ENCODE measurements around the gene N4BP2L2. TPM values are rescaled to one million over a fixed set of nuclear protein-coding genes. Genes with fewer than 3 reads are reported as not detected.

N4BP2L2 gene
- total RNA-seq, 1 experiment from 2014 or later = 61.4 TPM

GRCh38 chr13:32430018-32430747 lies 108.4 kb downstream of the N4BP2L2 start:
- H3K9ac ChIP-seq (ENCODE audit: extremely low read depth, insufficient read length, low read length) = no peak overlapping the region
- no CpG with 5 or more reads among the region's 6 CpGs for WGBS (ENCODE audit: extremely low coverage, insufficient read length, low lambda C conversion rate)
- no peak overlapping the region for H3K23ac ChIP-seq (ENCODE audit: insufficient read length, low read depth, low read length)
- Mint-ChIP-seq H3K4me3 (no peak overlapping the region), H3K27ac (no peak overlapping the region; a peak in 1 of 7 replicates), H3K9me3 (no peaks in the 10 kb centered on the region; a peak in 1 of 5 replicates), H3K36me3 (ENCODE audit: insufficient read depth in 1 of 3, low read depth in 3 of 3) (peaks cover 0 to 1% (median 0%) of the 10 kb centered on the region in 3 experiments; a peak in 4 of 7 replicates), H3K27me3 (ENCODE audit: low read depth) (peaks cover 17% of the 10 kb centered on the region), H3K4me1 (peaks cover 17% of the 10 kb centered on the region in 2 experiments)
- no peak overlapping the region for H2BK15ac ChIP-seq (ENCODE audit: low read depth, low read length)
- no peak overlapping the region for H3T11ph ChIP-seq (ENCODE audit: low read length)
- no peak overlapping the region for H3K18ac ChIP-seq (ENCODE audit: insufficient read length, low read depth, low read length)
- no peak overlapping the region for H4K5ac ChIP-seq (ENCODE audit: insufficient read length, low read depth, low read length)
- peaks cover 4% of the 10 kb centered on the region for H3K27me3 ChIP-seq (ENCODE audit: insufficient read depth, low read length)
- peaks cover 3% of the 10 kb centered on the region; the same call in 1 of the 2 replicates for H3K4me1 ChIP-seq (ENCODE audit: insufficient read depth, low read length)
- no peak overlapping the region for H3K14ac ChIP-seq (ENCODE audit: insufficient read depth, low read length)
- no peak overlapping the region for H2BK20ac ChIP-seq (ENCODE audit: low read depth, low read length, poor library complexity, severe bottlenecking)
- no peaks in the 10 kb centered on the region for H4K20me1 ChIP-seq (ENCODE audit: control insufficient read depth, insufficient read depth, insufficient read length)
- H4K91ac ChIP-seq (ENCODE audit: insufficient read length, low read depth, low read length) = no peak overlapping the region
- TF ChIP-seq, protein P1, sequence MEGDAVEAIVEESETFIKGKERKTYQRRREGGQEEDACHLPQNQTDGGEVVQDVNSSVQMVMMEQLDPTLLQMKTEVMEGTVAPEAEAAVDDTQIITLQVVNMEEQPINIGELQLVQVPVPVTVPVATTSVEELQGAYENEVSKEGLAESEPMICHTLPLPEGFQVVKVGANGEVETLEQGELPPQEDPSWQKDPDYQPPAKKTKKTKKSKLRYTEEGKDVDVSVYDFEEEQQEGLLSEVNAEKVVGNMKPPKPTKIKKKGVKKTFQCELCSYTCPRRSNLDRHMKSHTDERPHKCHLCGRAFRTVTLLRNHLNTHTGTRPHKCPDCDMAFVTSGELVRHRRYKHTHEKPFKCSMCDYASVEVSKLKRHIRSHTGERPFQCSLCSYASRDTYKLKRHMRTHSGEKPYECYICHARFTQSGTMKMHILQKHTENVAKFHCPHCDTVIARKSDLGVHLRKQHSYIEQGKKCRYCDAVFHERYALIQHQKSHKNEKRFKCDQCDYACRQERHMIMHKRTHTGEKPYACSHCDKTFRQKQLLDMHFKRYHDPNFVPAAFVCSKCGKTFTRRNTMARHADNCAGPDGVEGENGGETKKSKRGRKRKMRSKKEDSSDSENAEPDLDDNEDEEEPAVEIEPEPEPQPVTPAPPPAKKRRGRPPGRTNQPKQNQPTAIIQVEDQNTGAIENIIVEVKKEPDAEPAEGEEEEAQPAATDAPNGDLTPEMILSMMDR (conservative IDR thresholded peaks at IDR 0.05) = no peak
- no peak overlapping the region for H2BK120ac ChIP-seq (ENCODE audit: low read depth, low read length, poor library complexity, severe bottlenecking)
- H2BK5ac ChIP-seq (ENCODE audit: insufficient read length, low read length) = no peak overlapping the region
- H2AFZ ChIP-seq (ENCODE audit: low read length) = no peak overlapping the region
- H3K23me2 ChIP-seq (ENCODE audit: insufficient read length, low read depth, low read length, poor library complexity, severe bottlenecking) = peaks cover 15% of the 10 kb centered on the region
- H2BK12ac ChIP-seq (ENCODE audit: insufficient read length, low read depth, low read length) = no peak overlapping the region
- no peaks in the 10 kb centered on the region for H3K79me1 ChIP-seq (ENCODE audit: insufficient read depth, low read depth, low read length, poor library complexity, severe bottlenecking)
- no peaks in the 10 kb centered on the region for H3K9me3 ChIP-seq (ENCODE audit: control insufficient read depth, low read depth, low read length)
- no peaks in the 10 kb centered on the region for H3K79me2 ChIP-seq (ENCODE audit: insufficient read depth, low read length)
- H2AK5ac ChIP-seq (ENCODE audit: insufficient read length, low read length) = no peak overlapping the region
- no peak overlapping the region for H3K4ac ChIP-seq (ENCODE audit: low read depth, low read length)
- no peak overlapping the region for H3K56ac ChIP-seq (ENCODE audit: insufficient read length, low read depth, low read length)
- DNase-seq = no peak
- H4K8ac ChIP-seq (replicated peaks; ENCODE audit: insufficient read length, low read depth, low read length) = no peak overlapping the region
- H3K4me2 ChIP-seq (ENCODE audit: insufficient read depth, insufficient read length, low read length) = no peak overlapping the region
- no peak overlapping the region for H3K27ac ChIP-seq (ENCODE audit: insufficient read length, low read depth, low read length)
